ENCODE data around the gene BABAM2.

BABAM2 gene

DNA sequence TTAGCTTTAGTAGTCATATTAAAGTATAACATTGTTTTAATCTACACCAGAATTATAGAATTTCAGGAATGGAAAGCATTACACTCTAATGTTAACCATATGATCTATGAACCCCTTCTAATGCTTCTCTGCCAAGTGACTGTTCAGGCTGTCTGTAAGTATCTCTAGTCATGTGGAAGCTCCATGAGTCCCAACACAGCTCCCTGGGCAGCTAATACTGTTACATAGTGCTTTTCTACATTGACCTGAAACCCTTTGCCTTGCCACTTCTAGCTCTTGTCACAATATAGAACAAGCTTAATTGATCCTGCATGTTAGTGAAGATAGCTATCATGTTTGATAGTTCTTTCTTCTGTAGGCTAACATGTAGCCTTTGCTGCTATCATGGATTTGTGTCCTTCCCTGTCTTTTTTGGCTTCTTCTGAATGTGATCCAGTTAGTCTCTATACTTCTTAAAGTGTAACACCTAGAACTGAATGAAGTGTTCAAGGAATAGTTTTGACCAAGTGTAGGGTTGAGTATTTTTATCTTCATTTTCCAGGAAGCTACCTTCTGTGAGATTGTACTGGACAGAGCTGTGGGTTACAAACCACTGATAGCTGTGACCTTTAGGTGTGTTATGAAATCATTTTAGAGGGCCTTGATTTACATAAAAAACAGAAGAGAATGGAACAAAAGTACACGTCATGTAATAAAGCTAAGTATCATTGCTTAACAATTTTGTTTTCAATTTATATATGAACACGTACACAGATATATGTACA is 23.7 kb downstream of the BABAM2 start:
- no peak for DNase-seq

DNA sequence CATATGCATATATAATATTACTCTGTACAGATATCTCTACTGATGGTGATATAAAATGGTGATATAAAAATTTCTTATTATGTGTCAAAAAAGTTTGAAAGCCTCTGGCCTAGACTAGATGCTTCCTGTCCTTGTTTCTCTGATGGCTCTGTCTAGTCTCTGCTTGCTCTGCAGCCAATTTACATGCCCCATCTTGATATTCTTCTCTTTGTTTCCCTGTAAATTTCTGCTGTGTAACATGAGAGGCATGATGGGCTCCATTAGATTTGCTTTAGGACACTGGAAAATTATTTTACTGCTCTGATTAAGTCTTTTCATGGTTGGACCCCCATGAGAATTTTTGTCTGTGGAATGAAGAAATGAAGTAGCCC is 24.3 kb downstream of the BABAM2 start:
- no peak for DNase-seq

DNA sequence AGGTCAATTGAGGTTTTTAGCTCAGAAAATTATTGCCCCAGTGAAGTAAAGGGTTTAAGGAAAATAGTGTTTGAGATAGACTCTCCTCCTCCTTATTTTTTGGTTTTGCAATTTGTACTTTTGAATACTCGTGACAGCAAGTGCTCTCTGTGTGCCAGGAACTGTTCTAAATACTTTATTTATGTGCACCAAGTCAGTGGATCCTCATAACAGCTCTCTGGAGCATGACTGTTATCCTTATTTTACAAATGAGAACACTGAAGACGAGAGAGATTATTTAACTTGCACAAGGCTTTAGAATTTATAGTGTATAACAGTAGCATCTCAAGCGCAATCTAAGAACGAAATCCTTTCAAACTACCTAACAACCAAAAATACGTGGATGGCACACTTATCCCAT is 24.7 kb downstream of the BABAM2 start:
- no peak for DNase-seq

DNA sequence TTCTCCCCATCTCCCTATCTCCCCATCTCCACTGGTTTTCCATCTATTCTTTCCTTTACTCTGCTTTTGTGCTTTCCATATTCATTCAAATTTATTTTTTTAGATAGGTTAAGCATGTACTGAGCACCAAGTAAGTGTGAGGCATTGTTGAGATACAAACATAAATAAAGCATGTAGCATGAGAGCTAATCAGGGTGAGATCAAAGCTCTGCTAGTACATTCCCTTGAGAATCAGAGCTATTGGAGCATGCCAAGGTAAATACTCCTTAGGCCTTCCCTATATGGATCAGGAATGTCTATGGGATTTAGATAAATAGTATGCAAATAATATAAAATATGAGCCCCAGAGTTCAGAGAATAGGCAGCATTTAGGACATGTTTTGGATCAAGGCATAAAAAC is 25.3 kb downstream of the BABAM2 start:
- DNase-seq, result no peak

DNA sequence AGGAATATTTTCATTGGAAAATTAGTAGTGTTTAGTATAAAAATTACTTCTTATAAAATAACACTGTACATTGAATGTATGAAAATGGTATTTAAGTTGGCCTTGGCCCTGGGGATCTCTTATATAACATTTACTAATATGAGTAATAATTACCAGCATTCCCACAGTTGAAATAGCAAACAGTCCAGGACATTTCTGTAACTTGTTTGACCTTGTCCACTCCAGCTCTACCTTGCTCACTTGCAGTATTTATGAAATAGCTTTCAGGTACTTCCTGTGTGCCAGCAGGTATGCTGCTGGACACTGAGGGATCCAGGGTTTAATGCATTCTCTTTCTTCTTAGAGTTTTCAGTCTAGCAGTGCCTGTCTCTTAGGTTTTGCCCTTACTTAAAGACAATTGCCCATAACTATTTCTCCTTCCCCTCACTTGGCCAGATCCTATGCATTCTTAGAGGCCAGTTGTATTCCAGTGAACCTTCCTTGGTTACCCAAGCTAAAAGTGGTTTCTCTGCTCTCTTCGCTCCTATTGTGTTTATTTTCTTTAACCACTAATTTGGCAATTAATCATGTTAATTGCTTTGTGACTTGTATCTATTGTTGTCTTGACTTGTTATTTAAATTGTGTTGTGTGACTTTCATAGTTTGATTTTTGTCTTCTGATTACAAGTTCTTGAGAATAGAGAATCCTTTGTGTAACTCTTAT is 25.9 kb downstream of the BABAM2 start:
- DNase-seq, result no peak

DNA sequence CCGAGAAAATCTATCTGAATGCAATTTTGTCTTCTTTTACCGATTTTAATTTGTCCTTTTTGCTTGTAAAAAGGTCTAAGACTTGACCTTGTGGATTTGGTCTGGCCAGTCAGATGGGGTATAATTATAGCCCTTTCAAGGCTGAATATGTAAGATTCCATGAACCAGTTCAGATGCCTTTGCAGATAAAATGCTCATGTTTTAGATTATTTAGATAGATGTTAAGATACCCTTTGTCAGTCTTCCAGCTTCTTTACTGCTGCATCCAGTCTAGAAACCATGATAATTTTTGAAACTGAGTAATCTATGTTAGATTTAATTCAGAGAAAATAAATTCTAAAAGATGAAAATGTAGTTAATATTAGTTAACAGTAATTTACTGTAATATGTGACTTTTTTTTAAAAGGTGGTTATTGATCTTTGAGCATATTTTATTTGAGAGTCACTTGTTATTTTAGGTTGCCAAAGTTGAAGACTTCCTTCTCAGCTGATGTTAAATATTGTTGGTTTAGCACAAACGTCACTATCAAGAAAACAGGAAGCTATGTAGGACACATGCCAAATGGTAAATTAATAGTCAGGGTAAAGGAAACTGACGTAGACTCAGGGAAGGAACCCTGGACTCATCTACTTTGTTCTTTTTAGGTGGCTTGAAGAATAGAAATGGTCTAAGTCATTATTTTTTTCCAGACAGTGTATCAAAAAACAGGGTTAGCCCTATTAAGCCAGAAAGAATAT is 29.8 kb downstream of the BABAM2 start:
- DNase-seq, result no peak

DNA sequence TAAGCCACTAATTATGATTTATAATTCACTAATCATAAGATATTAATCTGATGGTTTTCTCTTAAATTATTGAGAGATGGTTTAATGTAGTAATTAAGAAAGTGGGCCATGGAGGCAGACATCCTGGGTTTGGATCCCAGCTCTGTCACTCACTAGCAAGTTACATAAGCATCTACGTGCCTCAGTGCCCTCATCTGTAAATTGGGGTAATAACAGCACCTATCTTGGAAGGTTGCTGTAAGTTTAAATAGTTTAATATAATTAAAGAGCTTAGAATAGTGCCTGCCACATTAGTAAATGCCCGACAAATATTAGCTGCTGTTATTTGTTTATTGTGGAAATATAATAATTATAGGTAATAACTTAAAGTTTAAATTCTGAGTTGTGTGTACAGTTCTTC is 30.9 kb downstream of the BABAM2 start:
- DNase-seq, result no peak

DNA sequence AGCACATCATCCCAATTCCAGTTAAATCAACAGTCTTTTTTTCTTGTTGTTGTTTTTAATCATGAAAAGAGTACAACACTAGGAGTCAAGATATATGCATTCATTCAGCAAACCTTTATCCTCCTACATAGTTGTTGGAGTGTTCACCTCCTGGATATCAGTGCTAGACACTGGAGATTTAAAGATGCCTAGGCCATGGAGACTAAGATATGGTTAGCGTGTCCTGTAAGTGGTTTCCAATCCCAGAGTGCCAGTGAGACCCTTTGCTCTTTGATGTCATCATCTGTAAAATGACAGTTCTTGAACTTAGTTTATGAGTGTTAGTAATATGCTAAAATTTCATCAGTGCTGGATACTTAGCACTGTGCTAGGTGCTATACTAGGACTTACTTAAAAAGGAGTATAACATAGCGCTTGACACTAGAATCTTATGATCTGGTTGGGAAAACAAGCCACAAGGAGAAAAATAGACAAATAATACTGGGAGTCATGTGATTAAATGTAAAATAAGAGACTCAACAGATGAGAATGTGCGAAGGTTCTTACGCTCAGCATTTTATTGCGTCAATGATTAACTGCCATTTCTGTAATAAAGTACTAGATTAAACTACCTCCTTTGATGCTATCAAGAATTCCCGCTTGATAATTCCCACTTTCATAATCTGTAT is 31.5 kb downstream of the BABAM2 start:
- no peak for DNase-seq

DNA sequence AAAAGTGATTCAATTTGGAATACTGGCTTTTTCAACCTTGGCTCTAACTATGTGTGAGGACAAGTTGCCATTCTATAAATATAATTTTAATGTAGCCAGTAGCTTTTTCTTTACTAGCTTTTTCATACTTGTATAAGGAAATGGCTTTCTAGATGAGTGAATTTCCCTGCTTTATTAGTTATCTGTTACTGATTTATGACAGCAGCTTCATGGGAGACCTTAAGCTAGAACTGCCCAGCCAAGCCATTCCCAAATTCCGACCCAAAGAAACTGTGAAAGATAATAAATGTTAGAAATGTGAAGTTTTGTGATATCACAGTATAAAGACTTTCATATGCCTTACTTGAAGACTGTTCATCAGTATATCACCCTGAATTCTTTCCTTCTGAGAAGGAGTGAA is 32.3 kb downstream of the BABAM2 start:
- no peak for DNase-seq

DNA sequence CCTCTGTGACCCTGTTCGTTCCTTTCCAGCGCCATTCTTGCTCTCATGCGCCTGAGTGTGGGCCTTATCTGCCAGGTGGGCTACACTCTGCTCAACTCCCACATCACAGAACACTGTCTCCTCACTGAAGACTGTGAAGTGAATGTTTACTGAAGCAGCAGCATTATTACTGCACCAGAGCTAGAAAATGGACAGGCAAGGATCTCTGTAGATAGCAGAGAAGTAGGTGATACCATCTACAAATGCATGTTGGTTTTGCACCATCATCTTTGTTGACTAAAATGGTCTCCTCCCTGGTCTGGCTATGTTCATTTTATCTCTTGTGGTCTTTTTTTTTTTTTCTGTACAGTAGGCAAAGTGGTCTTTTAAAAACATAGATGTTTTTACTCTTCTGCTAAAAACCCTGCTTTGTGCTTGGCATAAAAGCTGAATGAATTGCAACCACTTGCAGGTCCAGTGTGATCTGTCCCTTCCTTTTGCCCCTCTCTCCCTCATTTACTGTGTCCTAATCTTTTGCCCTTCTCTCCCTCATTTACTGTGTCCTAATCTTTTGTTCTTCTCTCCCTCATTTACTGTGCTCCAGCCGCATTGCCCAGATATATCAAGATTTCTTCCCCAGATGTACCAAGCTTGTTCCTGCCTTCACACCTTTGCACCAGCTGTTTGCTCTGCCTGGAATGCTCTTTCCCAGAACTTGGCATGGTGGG is 35.4 kb downstream of the BABAM2 start:
- no peak for DNase-seq

DNA sequence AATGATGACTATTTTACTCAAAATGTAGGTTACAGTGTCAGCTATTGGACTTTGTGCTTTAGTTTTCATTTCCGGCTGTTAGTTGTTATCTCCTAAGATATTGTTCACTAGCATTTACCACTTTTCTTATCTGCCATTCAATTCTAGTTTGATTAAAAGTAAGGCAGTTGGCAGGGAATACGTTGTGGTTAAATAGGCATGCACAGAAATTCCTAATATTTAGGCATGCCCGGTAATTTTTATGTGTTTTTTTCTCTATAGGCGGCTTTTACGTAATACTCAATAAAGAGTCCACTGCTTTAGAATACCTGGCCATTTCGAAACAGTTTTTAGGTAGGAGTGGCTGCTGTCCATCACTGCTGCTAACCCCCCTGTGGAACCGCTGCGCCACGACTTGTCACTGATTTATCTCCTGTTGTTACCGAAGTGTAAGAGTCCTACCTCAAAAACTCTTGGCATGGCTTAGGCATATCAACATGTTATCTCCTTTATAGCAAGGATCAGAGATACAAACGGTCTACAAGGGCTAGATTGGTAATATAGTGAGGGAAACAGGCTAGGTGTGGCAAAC is 39.5 kb downstream of the BABAM2 start:
- DNase-seq, result no peak

DNA sequence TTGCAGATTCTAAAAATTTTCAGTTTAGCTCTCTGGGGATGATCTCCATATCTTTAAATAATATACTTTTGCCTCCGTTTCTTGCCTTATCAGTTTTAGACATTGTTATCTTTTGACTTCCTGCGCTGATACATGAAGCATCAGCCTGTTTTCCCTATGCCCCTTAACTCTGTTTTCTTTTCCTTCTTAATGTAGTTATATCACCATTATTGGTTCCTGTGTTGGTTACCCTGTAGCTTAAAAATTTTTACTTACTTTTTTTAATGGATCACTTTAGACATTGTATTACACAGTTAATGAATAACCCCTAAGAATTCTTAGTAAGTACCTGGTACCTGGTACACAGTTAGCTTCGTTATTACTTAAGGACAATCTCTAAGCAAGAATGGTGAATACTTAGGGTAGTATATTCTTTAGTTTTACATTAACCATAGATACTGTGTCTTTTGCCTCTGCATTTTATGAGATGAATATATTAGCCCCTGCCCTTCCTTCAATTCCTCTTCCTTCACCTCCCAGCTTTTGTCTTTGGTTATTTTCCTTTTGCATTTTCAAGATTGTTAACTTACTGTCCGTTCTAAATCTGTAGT is 40.9 kb downstream of the BABAM2 start:
- DNase-seq, result no peak

DNA sequence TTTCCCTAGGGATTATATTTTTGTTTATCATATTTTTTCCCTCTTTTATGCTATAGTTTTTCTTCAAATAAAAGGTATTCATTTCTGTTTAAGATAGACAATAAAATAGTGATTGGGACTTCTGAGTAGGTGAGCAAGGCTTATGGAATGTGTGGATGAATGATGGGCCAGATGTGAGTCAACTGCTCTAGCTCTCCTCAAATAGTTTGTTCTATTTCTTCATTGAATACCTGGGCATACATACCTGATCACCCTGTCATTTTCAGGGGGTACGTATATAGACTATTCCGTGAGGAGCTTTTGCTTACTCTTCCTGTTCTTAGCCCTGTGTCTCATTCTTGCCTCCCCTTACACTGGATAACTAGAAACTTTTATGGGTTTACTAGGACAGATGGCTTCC is 41.9 kb downstream of the BABAM2 start:
- no peak for DNase-seq

DNA sequence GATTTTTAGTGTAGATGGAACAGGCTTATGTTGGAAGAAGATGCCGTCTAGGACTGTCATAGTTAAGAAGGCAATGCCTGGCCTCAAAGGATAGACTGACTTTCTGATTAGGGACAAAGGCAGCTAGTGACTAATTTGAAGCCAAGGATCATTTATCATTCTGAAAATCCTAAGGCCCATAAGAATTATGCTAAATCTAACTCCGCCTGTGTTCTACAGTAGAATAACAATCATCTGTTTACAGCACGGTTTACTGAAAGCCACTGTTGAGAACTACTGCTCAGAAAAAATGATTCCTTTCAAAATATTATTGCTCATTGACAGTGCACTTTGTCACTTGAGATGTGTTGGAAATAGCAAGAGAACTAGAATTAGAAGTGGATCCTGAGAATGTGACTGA is 44.5 kb downstream of the BABAM2 start:
- no peak for DNase-seq

DNA sequence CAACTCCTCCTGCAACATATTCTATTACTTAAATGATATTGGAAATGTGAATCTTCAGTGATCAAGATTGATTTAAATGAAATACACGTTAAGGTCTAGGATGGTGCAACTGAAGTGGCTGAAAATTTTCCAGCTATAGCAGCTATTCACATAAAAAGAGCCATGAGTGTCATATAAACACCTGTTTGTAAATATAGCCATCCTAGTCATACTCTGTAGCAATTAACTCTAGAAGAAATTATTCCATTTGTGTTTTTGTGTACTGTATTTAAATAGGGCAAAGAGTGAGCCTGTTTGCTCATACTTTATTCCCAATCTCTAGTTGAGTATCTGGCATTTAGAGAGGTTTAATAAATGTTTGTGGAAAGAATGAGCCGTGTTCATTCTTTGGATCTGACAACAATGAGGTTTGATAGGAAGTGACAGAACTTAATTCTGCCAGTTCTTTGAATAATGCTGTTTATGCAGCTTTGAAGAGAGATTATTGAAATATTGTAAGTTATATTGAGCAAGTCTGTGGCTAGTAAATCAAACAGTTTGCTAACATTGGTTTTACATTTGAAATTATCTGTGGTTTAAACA is 49.7 kb downstream of the BABAM2 start:
- no peak for DNase-seq

DNA sequence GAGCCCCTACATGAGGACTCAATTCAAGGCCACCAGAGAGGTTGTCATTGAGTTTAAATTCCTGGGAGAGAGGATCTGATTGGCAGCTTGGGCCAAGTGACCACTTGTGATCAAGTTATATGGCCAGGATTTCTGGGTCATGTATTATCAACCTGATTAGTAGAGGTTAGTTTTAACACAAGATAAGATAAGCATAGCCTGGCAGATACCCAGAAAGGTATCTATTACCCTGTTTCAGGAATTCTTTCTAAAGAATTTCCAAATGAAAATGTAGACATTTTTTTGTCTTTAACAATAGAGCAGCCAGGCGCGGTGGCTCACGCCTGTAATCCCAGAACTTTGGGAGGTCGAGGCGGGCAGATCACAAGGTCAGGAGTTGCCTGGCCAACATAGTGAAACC is 50.5 kb downstream of the BABAM2 start:
- no peak for DNase-seq

DNA sequence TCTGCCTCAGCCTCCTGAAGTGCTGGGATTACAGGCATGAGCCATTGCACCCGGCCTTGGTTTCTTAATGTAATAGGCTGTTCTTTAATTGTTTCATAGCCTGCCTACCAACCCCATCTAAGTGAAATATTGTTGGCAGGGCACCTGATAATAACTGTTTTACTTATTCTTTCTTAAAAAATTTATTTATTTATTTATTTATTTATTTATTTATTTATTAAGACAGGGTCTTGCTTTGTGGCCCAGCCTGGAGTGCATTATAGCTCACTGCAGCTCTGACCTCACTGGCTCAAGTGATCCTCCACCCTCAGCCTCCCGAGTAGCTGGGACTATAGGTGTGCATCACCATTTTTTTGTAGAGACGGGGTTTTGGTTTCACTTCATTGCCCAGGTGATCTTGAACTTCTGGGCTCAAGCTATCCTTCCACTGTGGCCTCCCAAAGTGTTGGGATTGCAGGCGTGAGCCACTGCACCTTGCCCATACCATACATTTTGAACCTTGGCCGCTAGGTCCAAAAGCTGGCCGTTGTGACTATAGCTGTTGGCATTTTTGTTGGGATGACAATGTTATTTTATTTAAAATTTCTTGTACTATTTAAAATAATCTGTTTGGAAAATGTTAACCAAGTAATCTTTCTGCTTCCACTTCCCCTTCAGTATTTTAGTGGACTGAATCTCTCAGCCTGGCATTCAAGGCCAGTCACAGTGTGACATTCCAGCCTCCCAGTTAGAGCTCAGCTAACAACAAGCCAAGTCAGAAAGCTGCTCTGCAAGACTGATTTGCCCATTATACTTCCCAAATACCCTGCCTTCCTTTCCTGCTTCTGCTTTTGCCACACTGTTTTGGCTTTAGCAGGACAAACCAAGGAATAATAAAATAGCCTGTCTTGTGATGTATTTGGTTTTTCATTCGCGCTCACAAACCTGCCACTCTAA is 52.4 kb downstream of the BABAM2 start:
- no peak for DNase-seq

DNA sequence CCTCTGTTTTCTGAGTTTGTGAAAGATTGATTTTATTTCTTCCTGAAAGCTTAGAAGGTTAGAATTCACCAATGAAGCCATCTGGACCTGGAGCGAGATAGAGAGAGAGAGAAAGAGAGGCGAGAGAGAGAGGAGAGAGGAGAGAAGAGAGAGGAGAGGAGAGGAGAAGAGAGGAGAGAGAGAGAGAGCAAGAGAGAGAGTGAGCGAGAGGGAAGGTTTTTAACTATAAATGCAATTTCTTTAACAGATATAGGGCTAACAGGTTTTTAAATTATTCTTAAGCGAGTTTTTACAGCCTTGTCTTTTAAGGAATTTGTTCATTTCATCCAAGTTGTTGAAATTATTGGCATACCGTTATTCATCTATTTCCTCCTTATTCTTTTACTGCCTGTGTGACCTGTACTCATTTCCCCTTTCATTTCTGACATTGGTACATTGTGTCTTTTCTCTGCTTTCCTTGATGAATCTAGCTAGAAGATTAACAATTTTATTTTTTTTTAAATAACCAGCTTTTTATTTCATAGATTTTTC is 56.1 kb downstream of the BABAM2 start:
- DNase-seq, result no peak

DNA sequence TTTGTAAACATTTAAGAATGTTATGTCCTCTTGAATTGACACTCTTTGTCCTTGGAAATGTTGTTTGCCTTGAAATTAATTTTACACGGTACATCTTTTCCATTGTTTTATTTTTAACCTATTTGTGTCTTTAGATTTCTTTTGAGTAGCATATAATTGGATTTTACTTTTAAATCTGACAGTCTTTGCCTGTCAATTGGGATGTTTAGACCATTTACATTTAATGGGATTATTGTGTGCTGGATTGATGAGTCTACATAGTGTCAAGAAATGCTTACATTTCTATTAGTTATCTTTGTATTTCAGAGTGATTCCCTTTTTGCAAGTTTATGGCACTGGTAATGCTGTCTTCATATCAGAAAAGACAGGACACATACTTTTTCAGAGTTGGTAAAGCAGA is 61.5 kb downstream of the BABAM2 start:
- no peak for DNase-seq

DNA sequence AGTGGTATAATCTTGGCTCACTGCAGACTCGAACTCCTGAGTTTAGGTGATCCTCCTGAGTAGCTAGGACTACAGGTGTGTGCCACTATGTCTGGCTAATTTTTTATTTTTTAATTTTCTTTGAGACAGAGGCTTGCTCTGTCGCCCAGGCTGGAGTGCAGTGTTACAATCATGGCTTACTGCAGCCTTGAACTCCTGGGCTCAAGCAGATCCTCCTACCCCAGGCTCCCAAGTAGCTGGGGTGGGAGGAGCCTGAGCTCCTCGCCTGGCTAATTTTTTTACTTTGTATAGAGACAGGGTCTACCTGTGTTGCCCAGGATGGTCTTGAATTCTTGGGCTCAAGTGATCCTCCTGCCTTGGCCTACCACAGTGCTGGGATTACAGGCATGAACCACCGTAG is 62.5 kb downstream of the BABAM2 start:
- no peak for DNase-seq
